ENCODE measurements around the gene HPX.
A peak's percentile ranks its signal among the peaks of the same experiment; 100 is the strongest.

The HPX gene

GRCh38 chr11:6483015-6483414 is 42.2 kb upstream of the HPX start:
- no peak for TF ChIP-seq CTCF (IDR thresholded peaks at IDR 0.05; ENCODE audit: extremely low read depth, missing control alignments)
- DNase-seq (ENCODE audit: low spot score), result no peak

- TF ChIP-seq CTCF (IDR thresholded peaks at IDR 0.05; ENCODE audit: extremely low read depth, missing control alignments), result no peak
- no peak for DNase-seq (ENCODE audit: low spot score)
Observed at GRCh38 chr11:6482441-6482840, 41.7 kb upstream of the HPX start.

- no peak for TF ChIP-seq CTCF (IDR thresholded peaks at IDR 0.05; ENCODE audit: extremely low read depth, missing control alignments)
- no peak for DNase-seq (ENCODE audit: low spot score)
Observed at GRCh38 chr11:6481924-6482275, 41.1 kb upstream of the HPX start.

GRCh38 chr11:6481012-6481923 is 40.5 kb upstream of the HPX start, which contains the start of the genes ARFIP2 and TIMM10B:
Gene ARFIP2 (minus strand): TSS chr11:6481331. CDS start chr11:6480421, 910 bp downstream.
Gene TIMM10B (plus strand): TSS chr11:6481501. CDS start chr11:6481517, 16 bp downstream.
- TF ChIP-seq CTCF (IDR thresholded peaks at IDR 0.05; ENCODE audit: extremely low read depth, missing control alignments), result no peak
- DNase-seq (ENCODE audit: low spot score), result peak; percentile 98

GRCh38 chr11:6480299-6480914 is 39.6 kb upstream of the HPX start:
- no peak for TF ChIP-seq CTCF (IDR thresholded peaks at IDR 0.05; ENCODE audit: extremely low read depth, missing control alignments)
- no peak for DNase-seq (ENCODE audit: low spot score)

GRCh38 chr11:6476571-6476970 is 35.8 kb upstream of the HPX start:
- no peak for TF ChIP-seq CTCF (IDR thresholded peaks at IDR 0.05; ENCODE audit: extremely low read depth, missing control alignments)
- DNase-seq (ENCODE audit: low spot score), result no peak

- TF ChIP-seq CTCF (IDR thresholded peaks at IDR 0.05; ENCODE audit: extremely low read depth, missing control alignments), result no peak
- no peak for DNase-seq (ENCODE audit: low spot score)
Observed at GRCh38 chr11:6475936-6476335, 35.1 kb upstream of the HPX start.

Data from GM20000 (cell line).